NCI-H2227 (cell line): ENCODE results near the gene TAS2R16.
"Not testable (repeated sequence)": the region's sequence is repeated elsewhere in the genome, so short reads cannot be mapped to it uniquely, and the experiment has no call there.

ENCODE experiments used
- DNase-seq: peaks from one replicate; lab custom pipeline; 2025; ENCODE audit not compliant: unreplicated experiment; lab: John Stamatoyannopoulos, UW

Gene TAS2R16

DNA sequence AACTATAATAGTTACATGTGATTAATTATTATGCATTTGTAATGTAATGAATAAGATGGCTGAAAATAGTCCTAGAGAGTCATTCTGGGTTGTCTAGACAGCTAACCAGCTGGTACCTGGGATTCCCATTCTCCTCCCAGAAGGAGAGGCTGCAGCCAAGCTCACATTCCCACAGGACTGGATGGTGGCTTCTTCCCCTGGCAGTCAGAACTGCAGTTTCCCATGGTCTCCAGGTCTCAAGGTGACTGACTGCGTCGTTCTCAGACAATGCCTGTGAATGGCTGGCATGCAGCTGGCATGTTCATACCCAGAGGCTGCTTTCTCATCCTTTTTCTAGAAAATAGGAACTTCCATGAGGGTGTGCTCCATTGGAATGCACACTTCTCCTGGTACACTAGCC lies 21.3 kb downstream of the TAS2R16 start:
- no peak for DNase-seq

DNA sequence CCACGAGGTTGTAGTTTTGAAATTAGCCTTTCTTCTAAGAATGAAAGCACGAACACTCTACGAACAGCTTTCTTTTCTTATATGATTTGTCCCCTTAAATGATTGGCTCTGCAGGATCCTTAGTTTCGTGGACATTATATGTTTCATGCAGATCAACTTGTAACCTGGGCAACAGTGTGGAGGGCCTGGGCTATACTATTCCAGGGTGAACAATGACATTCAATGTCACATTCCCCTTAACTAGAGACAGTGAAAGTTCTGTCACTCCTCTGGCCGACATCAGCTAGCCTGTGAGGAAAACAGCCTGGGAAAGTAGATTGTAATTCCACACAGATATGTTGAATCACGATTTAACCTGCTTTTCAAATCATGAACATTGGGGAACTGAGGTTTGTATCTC lies 23.4 kb downstream of the TAS2R16 start:
- no peak for DNase-seq

DNA sequence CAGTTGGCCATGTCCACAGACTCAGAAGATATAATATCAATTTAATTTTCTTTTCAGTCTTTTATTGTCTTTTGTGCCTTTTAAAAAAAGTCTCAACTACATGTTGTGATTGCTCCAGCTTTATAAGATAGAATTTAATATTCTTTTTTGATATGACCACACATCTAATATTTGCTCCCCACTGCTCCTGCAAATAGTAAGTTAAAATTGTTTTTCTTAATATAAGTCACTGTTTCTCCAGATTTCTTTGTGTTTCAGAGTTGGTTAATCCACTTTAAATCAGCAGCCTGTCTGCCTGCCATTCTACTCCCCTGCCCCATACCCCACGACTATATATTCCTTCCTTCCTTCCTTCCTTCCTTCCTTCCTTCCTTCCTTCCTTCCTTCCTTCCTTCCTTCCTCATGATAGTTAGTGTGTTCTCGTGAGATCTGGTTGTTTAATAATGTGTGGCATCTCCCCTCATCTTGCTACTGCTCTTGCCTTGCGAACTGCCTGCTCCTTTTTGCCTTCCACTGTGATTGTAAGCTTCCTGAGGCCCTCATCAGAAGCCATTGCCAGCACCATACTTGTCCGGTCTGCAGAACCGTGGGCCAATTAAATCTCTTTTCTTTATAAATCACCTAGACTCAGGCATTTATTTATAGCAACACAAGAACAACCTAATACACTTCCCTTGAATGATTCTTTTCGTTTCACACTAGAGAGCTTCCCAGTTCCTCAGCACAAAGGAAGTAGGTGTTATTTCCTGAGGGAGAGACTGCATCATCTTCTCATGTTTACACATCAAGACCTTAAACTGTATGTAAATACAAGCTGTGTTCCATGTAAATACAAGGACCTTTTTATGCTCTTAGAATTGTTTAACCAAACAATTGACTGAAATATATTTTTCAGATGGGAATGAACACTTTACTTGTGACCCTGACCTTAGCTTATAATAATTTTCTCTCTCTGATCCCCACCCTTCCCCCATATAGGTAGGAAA lies 24.5 kb downstream of the TAS2R16 start:
- DNase-seq: no peak

DNA sequence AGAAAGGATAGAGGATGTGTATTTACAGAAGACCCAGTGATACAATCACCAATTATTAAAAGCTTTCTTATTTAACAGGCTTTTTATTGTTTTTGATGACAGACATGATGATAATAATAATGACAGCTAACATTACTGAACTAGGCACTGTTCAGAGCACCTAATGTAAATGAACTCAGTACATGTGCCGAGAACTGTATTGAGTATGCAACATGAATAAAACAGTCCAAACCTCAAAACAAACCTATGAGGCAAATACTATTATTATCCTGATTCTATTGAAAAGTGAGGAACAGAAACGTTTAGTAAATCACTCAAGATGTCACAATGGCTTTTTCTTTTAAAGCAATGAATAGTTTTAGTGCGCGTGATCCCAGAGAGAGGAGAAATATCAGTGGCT lies 27.1 kb downstream of the TAS2R16 start:
- DNase-seq: no peak

DNA sequence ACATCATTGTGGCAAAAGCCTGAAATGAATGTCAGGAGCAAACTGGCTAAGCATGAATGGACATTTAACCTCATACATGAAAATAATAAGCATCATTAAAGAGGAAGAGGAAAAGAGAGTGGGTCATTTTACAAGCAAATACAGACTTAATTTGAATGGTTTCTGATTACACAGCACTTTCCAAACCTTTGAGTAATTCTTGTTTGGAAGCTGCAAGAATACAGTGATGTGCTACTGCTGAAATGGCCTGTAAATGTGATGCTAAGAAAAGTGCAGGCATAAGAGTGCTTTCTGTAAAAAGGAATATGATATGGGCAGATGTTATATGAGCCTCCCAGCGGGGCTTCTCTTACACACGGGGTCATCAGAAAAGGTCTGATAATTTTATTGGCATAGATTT lies 30.2 kb downstream of the TAS2R16 start:
- DNase-seq: no peak

DNA sequence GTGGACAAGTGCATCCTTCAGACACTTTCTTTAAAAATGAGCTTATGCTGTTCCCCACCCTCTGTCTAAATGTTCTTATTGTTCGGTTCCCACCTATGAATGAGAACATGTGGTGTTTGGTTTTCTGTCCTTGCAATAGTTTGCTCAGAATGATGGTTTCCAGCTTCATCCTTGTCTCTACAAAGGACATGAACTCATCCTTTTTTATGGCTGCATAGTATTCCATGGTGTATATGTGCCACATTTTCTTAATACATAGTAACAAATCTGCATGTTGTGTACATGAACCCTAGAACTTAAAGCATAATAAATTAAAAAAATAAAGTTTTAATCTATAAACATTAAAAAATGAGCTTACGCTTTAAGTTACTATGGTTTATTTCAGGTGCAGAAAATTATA lies 41.8 kb downstream of the TAS2R16 start:
- DNase-seq: not testable (repeated sequence)

DNA sequence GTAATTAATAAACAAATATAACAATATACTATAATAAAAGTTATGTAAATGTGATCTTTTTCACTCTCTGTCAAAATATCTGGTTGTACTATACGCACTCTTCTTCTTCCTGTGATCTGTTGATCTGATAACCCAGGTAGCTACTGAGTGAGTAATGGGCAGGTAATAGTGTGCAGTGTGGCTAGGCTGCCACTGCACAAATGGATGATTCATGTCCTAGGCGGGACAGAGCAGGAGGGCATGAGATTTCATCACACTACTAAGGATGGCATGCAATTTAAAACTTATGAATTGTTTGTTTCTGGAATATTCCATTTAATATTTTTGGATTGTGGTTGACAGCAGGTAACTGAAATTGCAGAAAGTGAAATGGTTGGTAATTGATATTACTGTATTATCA lies 44.5 kb downstream of the TAS2R16 start:
- DNase-seq: no peak

DNA sequence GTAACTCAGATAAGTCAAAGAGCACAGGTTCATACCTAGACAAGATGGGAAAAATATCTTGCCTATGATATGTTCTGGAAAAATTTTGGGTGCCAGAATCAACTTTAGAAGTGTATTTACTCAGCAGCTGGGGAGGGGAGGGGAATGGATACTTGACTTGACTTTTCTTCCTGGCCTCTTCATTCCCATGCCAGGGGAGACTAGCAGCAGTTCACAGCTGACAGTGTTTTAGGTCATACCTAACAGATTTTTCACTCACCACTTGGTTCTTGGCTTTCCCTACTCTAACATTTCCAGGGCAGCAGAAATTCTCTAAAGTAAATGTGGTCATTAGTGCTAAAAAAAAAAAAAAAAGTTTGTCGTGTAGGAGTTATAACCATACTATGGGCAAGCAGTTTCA lies 46.3 kb downstream of the TAS2R16 start:
- DNase-seq: no peak
